Activated naive CD4-positive, alpha-beta T cell treated with anti-CD3 and anti-CD28 coated beads, Interleukin-2, amount 50 U/mL, for 72 hours (primary cell): ENCODE data around the gene CRTC1. TPM values are rescaled to one million over a fixed set of nuclear protein-coding genes. Genes with fewer than 3 reads are reported as not detected.

Experiments used
- ATAC-seq, 2 donors: fragments of 150-1000 bp; cut with Tn5 transposase; 2 replicates each; pipeline ENCODE4 v1.10.0; 2021; ENCODE audit warnings: mild to moderate bottlenecking in 2 of 2, moderate library complexity in 2 of 2
- DNase-seq, 2 donors: peaks; one replicate each; pipeline ENCODE4 v3.0.0; 2021 to 2022; ENCODE audit warnings: low spot score in 2 of 2
- H3K27ac Mint-ChIP-seq, 2 donors: one replicate each; pipeline ENCODE4 v1.8.0; 2022; ENCODE audit warnings: mild to moderate bottlenecking in 2 of 2, mixed read lengths in 2 of 2
- H3K36me3 Mint-ChIP-seq, 2 donors: one replicate each; pipeline ENCODE4 v1.8.0; 2022; ENCODE audit warnings: mixed read lengths in 2 of 2
- H3K9me3 Mint-ChIP-seq, 2 donors: one replicate each; pipeline ENCODE4 v1.8.0; 2022; ENCODE audit warnings: mixed read lengths in 2 of 2
- total RNA-seq, 2 donors: library from RNA; stranded (reverse); gene quantifications; one replicate each; pipeline ENCODE4 v1.2.3, GENCODE V29; 2022

The CRTC1 gene
- total RNA-seq, 2 donors from 2014 or later: 5.6 to 7.1 TPM

DNA sequence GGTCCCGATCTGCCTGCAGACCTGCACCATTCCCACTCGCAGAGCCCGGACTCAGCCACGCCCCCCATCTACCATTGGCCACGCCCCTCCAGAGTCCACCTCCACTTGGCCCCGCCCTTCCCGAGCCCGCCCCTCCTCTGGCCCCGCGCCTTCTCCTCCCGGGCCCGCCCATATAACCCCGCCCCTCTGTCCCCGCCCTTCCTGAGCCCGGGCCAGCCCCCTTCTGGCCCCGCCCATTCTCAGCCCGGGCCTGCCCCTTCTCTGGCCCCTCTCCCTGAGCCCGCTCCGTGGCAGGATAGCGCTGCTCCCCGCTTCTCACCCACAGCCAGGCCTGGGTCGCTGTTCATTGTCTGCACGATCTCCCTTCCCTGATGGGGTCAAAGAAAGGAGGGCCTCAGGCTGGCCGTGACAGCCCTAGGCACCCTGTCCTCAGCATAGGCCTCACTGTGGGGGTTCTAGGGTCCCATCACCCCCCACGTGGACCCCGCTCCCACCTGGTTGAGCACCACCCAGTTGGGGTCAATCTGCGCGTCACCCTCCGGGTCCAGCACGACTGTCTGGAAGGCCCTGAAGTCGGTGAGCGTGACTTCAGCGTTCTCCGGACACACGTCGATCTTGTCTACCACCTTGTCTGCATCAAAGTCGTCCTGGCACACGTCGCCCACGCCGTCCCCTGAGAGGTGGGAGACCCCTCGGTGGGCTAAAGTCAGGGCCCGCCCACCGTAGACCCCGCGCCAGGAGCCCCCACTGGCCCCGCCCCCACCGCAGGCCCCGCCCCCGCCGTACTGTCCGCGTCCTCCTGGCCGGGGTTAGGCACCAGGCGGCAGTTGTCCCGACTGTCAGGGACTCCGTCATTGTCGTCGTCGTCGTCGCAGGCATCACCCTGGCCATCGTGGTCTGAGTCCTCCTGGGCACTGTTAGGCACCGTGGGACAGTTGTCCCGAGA is 102.0 kb downstream of the CRTC1 start:
- Mint-ChIP-seq H3K9me3 (no peaks in the 10 kb centered on the region), H3K36me3 (peaks cover 5 to 10% of the 10 kb centered on the region in 2 donors), H3K27ac (no peak overlapping the region)
- DNase-seq (peak in 1 of 2 donors; percentile 74), ATAC-seq (peak; percentile 66 to 86)

DNA sequence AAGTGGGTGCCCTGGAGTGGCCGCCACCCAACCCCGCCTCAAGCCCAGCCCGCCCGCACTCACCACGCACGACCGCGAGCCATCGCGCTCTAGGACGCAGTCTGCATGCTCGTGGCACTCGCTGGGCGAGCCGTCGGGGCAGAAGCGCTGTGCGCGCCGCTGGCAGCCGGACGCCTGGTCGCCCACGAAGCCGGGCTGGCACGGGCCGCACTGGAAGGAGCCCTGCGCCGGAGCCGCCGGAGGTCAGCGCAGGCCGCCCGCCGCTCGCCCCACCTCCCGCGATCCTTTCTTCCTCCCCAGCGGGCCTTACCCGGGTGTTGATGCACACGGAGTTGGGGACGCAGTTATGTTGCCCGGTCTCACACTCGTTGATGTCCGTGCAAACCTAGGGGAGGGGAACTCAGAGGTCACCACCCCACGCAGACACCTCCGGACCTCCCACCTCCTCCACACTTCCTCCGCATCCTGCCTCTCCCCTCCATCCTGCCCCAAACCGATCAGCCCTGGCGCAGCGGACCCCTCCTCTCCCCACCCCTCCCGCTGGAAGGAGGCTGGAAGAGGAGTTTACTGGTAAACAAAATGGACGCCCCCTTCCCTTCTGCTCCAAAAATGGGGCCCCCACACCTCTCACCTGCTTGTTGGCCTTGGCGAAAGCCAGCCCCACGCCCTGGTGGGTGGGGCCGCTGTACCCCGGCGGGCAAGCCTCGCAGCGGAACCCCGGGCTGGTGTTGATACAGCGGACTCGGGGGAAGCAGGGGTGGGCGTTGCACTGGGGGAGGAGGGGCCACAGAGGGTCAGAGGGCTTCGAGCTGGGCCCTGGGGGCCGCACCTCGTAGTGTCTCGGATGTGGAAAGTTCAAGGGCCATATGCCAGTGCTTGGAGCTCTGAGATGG is 105.3 kb downstream of the CRTC1 start:
- H3K36me3 Mint-ChIP-seq: peaks cover 6 to 10% of the 10 kb centered on the region in 2 donors
- no peak overlapping the region for H3K27ac Mint-ChIP-seq
- no peaks in the 10 kb centered on the region for H3K9me3 Mint-ChIP-seq
- no peak for DNase-seq
- no peak for ATAC-seq

DNA sequence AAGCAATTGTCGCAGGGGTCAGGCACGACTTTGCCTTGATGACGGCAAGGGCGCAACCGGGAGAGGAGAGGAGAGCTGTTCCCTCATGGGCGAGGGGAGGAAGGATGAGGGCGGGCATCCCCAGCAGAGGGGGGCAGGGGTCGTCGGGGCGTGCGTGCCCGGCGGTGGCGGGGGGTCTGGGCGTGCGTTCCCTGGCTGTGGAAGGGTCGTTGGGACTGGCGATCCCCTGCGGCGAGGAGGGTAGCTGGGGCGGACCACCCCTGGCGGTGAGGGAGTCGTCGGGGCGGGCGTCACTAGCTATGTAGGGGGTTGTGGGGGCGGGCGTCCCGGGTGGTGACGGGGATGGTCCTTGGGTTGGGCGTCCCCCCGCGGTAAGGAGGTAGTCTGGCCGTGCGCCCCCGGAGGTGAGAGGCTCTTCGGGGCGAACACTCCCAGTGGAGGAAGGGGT is 106.0 kb downstream of the CRTC1 start:
- ATAC-seq (no peak), DNase-seq (no peak)
- peaks cover 6 to 10% of the 10 kb centered on the region in 2 donors for H3K36me3 Mint-ChIP-seq
- H3K27ac Mint-ChIP-seq: no peak overlapping the region
- H3K9me3 Mint-ChIP-seq: no peaks in the 10 kb centered on the region

DNA sequence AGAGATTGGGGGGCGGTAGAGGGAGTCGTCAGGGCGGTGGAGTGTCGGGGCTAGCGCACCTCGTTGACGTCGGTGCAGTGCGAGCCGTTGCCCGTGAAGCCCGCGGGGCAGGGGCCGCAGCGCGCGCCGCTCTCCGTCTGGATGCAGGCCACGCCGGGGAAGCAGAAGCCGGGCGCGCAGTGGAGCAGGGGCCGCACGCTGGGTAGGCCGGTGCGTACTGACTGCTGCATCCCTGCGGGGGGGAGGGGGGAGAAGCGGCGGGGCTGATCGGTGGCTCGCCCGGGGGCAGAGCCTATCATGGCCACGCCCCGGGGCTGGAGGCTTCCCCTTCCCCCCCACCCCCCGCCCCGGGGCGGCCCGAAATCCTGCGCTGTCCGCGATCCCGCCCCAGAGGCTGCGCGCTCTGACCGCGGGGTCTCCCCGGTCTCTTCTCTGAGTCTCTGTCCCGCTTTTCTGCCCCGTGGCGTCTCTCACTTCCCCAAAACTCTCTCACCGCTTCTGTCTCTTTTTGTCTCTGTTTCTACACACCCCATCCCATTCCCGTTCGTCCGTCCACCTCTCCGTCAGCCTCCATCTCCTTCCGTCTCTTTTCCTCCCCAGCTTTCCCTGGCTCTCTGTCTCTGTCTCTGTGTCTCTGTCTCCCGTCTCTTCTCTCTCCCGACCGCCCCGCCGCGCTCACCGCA is 106.5 kb downstream of the CRTC1 start:
- peak in 1 of 2 donors; percentile 21 for ATAC-seq
- no peak for DNase-seq

DNA sequence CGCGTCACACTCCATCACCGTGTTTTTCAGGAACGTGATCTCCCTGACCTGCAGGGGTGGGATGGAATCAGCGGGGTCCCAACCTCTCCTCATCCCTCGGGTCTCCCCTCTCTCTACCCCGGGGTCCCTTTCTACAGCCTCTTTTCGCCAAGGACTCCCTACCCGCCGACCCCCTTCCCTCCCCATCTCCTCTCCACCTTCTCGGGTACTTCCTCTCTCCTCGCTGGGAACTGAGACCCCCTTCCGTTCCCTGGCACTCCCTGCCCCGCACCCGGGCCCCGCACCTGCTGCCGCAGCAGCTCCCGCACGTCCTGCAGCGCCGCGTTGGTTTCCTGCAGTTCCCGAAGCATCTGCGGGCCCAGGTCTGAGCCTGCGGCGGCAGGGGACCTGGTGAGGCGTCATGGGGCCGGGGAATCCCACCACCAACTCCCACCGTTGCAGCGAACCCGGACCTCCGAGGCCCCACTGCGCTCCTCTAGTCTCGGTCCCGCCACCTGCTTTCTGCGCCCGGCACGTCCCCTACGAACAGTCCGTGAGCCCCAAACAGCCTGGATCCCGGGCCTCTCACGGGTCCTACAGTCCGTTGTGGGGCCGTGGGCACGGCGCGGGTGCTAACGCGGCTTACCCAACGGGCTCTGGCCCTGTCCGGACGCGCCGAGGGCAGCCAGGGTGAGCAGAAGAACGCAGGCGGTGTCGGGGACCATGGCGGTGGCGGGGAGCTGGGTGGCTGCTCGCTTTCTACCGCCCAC is 107.3 kb downstream of the CRTC1 start, which contains the start of gene COMP:
TSS of gene COMP (minus strand) at position 740 of the 749 bp plus-strand sequence. CDS start at position 704, 36 bp downstream.
- Mint-ChIP-seq H3K27ac (peak within 1 kb of the TSS in 1 of 2 donors; percentile 5), H3K36me3 (peaks cover 6 to 10% of the 10 kb centered on the region in 2 donors), H3K9me3 (no peaks in the 10 kb centered on the region)
- ATAC-seq: no peak
- no peak for DNase-seq

More for the DNA sequence above, 106.5 kb downstream of the CRTC1 start:
- no peaks in the 10 kb centered on the region for H3K9me3 Mint-ChIP-seq
- H3K36me3 Mint-ChIP-seq: peaks cover 6 to 10% of the 10 kb centered on the region in 2 donors
- H3K27ac Mint-ChIP-seq: peak overlapping the region in 1 of 2 donors; percentile 5

DNA sequence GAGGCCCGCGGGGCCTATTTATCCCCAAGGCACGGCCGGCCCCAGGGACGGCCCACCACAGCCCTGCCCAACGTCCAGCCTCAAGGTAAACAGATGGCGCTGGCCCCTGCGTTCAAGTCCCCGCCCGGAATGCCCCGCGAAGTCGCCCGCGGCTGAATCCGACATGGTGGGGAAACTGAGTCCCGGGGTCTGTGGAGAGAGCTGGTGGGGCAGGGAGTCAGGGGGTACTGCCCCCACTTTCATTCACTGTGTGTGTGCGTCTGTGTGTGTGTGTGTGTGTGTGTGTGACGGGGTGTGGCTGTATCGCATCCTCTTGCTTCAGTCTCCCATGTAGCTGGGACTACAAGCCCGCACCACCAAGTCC is 107.8 kb downstream of the CRTC1 start:
- ATAC-seq (no peak), DNase-seq (no peak)
- no peaks in the 10 kb centered on the region for H3K9me3 Mint-ChIP-seq
- H3K27ac Mint-ChIP-seq: no peak overlapping the region
- peaks cover 6 to 10% of the 10 kb centered on the region in 2 donors for H3K36me3 Mint-ChIP-seq

DNA sequence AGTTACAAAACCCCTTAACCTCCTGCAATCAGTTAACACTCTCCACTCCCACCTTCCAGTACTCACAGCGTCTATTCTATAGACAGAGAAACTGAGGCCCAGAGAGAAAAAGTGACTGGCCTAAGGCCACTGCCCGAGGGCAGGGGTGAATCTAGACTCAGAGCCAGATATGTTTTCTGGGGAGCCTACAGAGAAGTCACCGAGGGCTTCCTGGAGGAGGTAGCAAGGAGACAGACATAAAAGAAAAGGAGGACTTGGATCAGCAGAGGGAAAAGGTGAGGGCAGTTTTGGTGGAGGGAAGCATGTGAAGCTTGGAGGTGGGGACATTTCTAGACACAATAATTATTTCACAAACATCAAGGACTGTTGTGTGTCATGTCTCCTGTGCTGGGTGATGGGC is 109.2 kb downstream of the CRTC1 start:
- ATAC-seq (no peak), DNase-seq (no peak)
- H3K27ac Mint-ChIP-seq: no peak overlapping the region
- H3K9me3 Mint-ChIP-seq: no peaks in the 10 kb centered on the region
- peaks cover 4 to 6% of the 10 kb centered on the region in 2 donors for H3K36me3 Mint-ChIP-seq

DNA sequence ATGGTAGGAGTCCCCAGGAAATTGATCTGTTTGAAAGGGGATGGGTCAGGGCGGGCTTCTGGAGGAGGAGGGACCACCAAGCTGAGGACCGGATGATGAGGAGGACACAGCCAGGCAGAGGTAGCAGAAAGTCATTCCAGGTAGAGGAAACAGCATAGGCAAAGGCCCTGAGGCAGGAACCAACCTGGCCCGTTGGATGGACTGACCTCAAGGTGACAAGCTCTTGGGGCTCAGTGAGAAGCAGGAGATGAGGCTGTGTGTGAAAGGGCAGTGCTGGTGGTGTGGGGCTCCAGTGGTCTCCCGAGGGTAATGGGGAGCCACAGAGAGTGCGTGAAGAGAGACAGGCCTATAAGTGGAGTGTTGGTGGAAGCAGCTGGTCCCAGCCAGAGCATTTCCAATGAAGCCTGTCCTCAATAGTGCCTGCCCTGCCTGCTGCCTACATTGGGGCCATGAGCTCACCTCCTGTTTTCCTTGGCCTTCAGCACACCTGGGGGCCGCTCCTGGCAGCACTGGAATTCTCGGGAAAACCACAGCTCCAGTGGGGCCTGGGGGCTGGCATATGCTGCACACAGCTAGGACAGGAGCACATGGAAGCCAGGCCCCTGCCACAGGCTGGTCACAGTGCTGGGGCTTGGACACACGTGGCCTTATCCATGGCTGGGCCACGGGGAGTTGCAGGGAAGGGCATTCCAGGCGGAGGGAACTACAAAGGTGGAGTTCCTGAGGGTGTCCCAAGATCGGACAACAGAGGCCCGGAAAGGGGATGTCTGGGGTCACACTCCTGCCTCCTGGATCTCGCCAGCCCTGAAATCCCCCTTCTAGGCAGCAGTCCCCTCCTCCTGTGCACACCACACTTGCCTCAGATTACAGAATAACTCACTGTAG is 109.9 kb downstream of the CRTC1 start:
- Mint-ChIP-seq H3K27ac (no peak overlapping the region), H3K9me3 (no peaks in the 10 kb centered on the region), H3K36me3 (peaks cover 0 to 6% of the 10 kb centered on the region in 2 donors)
- ATAC-seq (no peak), DNase-seq (no peak)

DNA sequence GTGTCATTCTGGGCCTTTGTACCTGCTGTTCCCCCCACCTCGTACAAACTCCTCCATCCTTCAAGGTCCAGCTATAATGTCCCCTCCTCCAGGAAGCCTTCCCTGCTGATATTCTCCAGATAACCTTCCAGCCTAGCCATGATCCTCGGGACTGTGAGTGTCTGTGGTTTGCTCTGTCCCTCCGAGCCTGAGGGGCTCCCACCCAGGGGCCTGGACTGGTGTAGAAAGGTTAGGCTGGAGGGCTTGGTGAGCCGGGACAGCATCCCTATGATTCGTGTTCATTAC is 110.5 kb downstream of the CRTC1 start:
- Mint-ChIP-seq H3K36me3 (peaks cover 0 to 6% of the 10 kb centered on the region in 2 donors), H3K27ac (no peak overlapping the region), H3K9me3 (no peaks in the 10 kb centered on the region)
- DNase-seq (no peak), ATAC-seq (no peak)

DNA sequence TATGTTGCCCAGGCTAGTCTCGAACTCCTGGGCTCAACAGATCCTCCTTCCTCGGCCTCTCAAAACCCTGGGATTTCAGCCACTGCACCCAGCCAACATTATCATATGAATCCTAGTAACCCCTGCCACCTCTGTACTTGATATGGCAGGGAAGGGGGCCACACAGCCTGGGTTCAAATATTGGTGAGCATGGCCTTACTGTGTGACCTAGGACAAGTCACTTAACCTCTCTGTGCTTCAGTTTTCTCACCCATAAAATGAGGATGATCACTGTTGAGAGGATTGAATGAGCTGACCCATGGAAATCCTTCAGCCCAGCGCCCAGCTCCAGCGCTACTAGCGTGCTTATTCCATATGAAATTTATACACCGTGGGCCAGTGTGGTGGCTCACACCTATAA is 111.2 kb downstream of the CRTC1 start:
- no peak overlapping the region for H3K27ac Mint-ChIP-seq
- no peak for ATAC-seq

DNA sequence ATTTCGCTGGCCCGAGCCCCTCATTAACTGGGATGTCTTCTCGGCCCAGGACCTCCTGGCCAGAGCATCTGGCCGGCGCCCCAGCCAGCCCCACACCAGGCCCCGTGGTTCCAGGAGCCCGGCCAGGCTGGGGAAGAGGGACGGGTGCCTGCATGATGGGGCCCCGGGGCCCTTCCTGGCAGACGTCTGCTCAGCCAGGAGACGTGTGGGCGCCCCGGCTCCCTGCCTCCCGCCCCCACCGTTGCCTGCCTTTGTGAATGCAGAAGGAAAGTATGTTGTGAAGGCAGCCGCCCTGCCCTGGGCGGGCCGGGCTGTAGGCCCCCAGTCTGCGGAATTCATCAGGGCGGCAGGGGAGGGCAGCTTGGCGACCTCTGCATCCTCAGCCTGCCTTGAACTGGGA is 112.1 kb downstream of the CRTC1 start:
- Mint-ChIP-seq H3K36me3 (peaks cover 0 to under 1% of the 10 kb centered on the region in 2 donors), H3K27ac (no peak overlapping the region), H3K9me3 (no peaks in the 10 kb centered on the region)
- ATAC-seq: peak in 1 of 2 donors; percentile 14
- no peak for DNase-seq

More for the DNA sequence above, 111.2 kb downstream of the CRTC1 start:
- H3K9me3 Mint-ChIP-seq: no peaks in the 10 kb centered on the region
- peaks cover 0 to 6% of the 10 kb centered on the region in 2 donors for H3K36me3 Mint-ChIP-seq
- DNase-seq: no peak

DNA sequence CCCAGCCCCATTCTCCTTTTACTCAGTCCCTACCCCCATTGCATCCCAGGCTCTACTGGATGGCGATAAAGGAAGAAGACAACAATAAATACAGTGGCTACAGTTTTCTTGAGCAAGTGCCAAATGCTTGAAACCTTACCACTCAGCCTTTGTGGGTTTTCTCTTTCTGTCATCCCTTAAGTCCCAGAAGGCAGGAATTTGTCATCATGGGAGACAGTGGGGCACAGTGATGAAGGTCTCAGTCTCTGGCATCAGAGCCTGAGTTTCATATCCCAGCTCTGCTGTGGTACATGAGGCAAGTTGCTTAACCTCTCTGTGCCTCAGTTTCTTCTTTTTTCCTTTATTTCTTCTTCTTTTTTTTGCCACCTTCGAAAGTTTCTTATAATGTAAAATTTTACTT is 112.8 kb downstream of the CRTC1 start:
- H3K36me3 Mint-ChIP-seq: no peaks in the 10 kb centered on the region
- H3K27ac Mint-ChIP-seq: no peak overlapping the region
- DNase-seq (no peak), ATAC-seq (peak; percentile 26 to 57)
- no peaks in the 10 kb centered on the region for H3K9me3 Mint-ChIP-seq

DNA sequence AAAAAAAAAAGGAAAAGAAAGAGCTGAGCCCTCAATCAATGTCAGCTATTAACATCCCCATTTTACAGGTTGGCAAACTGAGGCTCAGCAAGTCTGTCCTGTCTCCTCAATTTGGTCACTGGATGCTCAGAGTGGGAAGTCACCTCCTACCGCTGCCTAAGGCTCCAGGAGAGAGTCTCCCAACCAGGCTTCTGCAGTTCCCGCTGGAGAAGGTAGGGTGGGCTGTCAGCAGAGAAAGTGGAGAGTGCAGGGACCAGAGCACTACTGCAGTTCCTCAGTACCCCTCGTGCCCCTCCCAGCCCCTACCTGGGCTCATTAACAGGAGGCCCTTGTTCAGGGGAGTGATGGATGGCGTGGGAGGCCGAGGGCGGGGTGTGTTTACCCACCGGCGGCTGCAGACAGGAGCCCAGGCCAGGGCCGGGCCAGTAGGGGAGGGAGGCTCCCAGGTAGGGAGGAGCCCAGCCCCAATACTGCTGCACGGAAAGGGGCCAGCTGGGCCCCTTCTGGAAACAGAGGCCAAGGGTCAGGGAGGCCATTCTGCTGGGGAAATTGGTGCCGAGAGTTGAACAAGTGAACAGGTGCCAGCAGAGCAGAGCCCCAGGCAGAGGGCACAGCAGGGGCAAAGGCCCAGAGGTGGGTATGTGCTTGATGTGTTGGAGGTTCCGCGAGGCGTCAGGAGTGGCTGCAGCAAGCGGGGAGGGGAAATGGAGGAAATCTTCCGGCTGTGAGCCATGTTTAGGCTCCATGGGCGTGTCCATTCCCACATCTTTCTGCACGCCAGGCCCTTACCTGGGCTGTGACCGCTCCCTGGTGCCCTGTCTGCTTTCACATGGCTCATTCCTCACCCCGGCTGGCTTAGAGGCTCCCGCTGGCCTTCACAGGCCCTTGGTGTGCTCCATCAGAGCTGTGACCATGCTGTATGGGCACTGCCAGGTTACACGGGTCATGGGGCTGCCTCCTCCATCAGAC is 115.2 kb downstream of the CRTC1 start:
- DNase-seq (no peak), ATAC-seq (no peak)
- H3K27ac Mint-ChIP-seq: no peak overlapping the region
- H3K9me3 Mint-ChIP-seq: no peaks in the 10 kb centered on the region
- H3K36me3 Mint-ChIP-seq: no peaks in the 10 kb centered on the region

DNA sequence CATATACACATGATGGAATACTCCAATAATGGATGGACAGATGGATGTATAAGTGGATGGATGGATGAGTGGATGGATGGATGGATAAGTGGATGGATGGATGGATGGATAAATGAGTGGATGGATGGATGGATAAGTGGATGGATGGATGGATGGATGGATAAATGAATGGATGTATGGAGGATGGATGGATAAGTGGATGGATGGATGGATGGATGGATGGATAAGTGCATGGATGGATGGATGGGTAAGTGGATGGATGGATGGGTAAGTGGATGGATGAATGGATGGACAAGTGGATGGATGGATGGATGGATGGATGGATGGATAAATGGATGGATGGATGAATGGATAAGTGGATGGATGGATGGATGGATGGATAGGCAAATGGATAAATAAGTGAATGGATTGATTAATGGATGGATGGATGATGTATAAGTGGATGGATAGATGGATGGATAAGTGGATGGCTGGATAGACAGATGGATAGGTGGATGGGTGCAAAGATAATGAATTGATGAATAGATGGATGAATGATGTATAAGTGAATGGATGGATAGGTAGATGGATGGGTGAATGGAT is 116.0 kb downstream of the CRTC1 start:
- H3K9me3 Mint-ChIP-seq: no peaks in the 10 kb centered on the region
- ATAC-seq (no peak), DNase-seq (no peak)
- no peaks in the 10 kb centered on the region for H3K36me3 Mint-ChIP-seq
- no peak overlapping the region for H3K27ac Mint-ChIP-seq
